Endothelial cell of umbilical vein (primary cell): ENCODE data around the gene MAPKAP1.

ENCODE experiments used
- CTCF ChIP-seq, 2 donors: IDR thresholded peaks; 1 replicate in 1 of 2; 2 replicates in 1 of 2; pipeline ENCODE4 v1.5.1; 2011; ENCODE audit warnings: low read length in 2 of 2, mild to moderate bottlenecking in 2 of 2, moderate library complexity in 2 of 2, control low read depth in 1 of 2, inconsistent platforms in 1 of 2, low read depth in 1 of 2; ENCODE audit not compliant: insufficient read depth in 1 of 2; ENCODE audit errors: extremely low read depth in 1 of 2
- POLR2AphosphoS5 ChIP-seq: IDR thresholded peaks from 2 replicates; pipeline ENCODE4 v1.6.1; 2012; ENCODE audit warnings: low read depth, mild to moderate bottlenecking, control low read depth, low read length, moderate library complexity; ENCODE audit not compliant: insufficient read depth

GRCh38 chr9:125653325-125653724 is 53.7 kb downstream of the MAPKAP1 start:
- TF ChIP-seq CTCF (IDR thresholded peaks at IDR 0.05; ENCODE audit: extremely low read depth in 1 of 2, insufficient read depth in 1 of 2, low read depth in 1 of 2, low read length in 2 of 2) (no peak), POLR2AphosphoS5 (no peak)
